Measurements from ENCODE around the gene PSPN.
"Not testable (repeated sequence)": the region's sequence is repeated elsewhere in the genome, so short reads cannot be mapped to it uniquely, and the experiment has no call there.

PSPN gene

GRCh38 chr19:6409346-6409745, 33.6 kb upstream of the PSPN start:
- no peak overlapping the region for H3K27ac ChIP-seq
- H3K4me3 ChIP-seq (ENCODE audit: low read depth in 1 of 2, low read length in 1 of 2): no peak overlapping the region
- peaks cover 6% of the 10 kb centered on the region for H3K36me3 ChIP-seq
- no peaks in the 10 kb centered on the region for H3K4me1 ChIP-seq (ENCODE audit: control insufficient read depth in 1 of 2, insufficient read depth in 1 of 2, low read depth in 1 of 2, low read length in 1 of 2)
- no peaks in the 10 kb centered on the region for H3K9me3 ChIP-seq
- TF ChIP-seq CTCF (IDR thresholded peaks at IDR 0.05): no peak
- no peaks in the 10 kb centered on the region for H3K27me3 ChIP-seq

- no peak overlapping the region for H3K4me3 ChIP-seq (ENCODE audit: low read depth in 1 of 2, low read length in 1 of 2)
- no peak overlapping the region for H3K27ac ChIP-seq
- no peaks in the 10 kb centered on the region for H3K4me1 ChIP-seq (ENCODE audit: control insufficient read depth in 1 of 2, insufficient read depth in 1 of 2, low read depth in 1 of 2, low read length in 1 of 2)
- H3K36me3 ChIP-seq: no peaks in the 10 kb centered on the region
- no peak for TF ChIP-seq CTCF (IDR thresholded peaks at IDR 0.05)
- no peaks in the 10 kb centered on the region for H3K27me3 ChIP-seq
- no peaks in the 10 kb centered on the region for H3K9me3 ChIP-seq
These were observed 30.7 kb upstream of the PSPN start for GRCh38 chr19:6406401-6406800.

GRCh38 chr19:6402837-6403608, 27.3 kb upstream of the PSPN start:
- H3K27ac ChIP-seq: no peak overlapping the region
- H3K4me1 ChIP-seq (ENCODE audit: control insufficient read depth in 1 of 2, insufficient read depth in 1 of 2, low read depth in 1 of 2, low read length in 1 of 2): no peaks in the 10 kb centered on the region

GRCh38 chr19:6402058-6402457, 26.3 kb upstream of the PSPN start:
- Histone ChIP-seq H3K4me3 (ENCODE audit: low read depth in 1 of 2, low read length in 1 of 2) (no peak overlapping the region), H3K9me3 (no peaks in the 10 kb centered on the region), H3K4me1 (ENCODE audit: control insufficient read depth in 1 of 2, insufficient read depth in 1 of 2, low read depth in 1 of 2, low read length in 1 of 2) (no peaks in the 10 kb centered on the region), H3K27me3 (no peaks in the 10 kb centered on the region), H3K27ac (no peak overlapping the region), H3K36me3 (no peaks in the 10 kb centered on the region)
- no peak for TF ChIP-seq CTCF (IDR thresholded peaks at IDR 0.05)

More at GRCh38 chr19:6402837-6403608, 27.3 kb upstream of the PSPN start:
- Histone ChIP-seq H3K27me3 (no peaks in the 10 kb centered on the region), H3K4me3 (ENCODE audit: low read depth in 1 of 2, low read length in 1 of 2) (no peak overlapping the region), H3K9me3 (no peaks in the 10 kb centered on the region), H3K36me3 (no peaks in the 10 kb centered on the region)
- no peak for TF ChIP-seq CTCF (IDR thresholded peaks at IDR 0.05)

GRCh38 chr19:6400062-6400944, 24.6 kb upstream of the PSPN start:
- H3K27ac ChIP-seq; H3K9me3 ChIP-seq; H3K4me3 ChIP-seq (ENCODE audit: low read depth in 1 of 2, low read length in 1 of 2); H3K4me1 ChIP-seq (ENCODE audit: control insufficient read depth in 1 of 2, insufficient read depth in 1 of 2, low read depth in 1 of 2, low read length in 1 of 2); H3K36me3 ChIP-seq; H3K27me3 ChIP-seq: not testable (repeated sequence)

GRCh38 chr19:6396305-6396704, 20.6 kb upstream of the PSPN start:
- Histone ChIP-seq H3K9me3 (no peaks in the 10 kb centered on the region), H3K27me3 (no peaks in the 10 kb centered on the region), H3K27ac (no peak overlapping the region), H3K36me3 (peaks cover 7% of the 10 kb centered on the region), H3K4me1 (ENCODE audit: control insufficient read depth in 1 of 2, insufficient read depth in 1 of 2, low read depth in 1 of 2, low read length in 1 of 2) (peaks cover 15 to 17% of the 10 kb centered on the region in 2 experiments), H3K4me3 (ENCODE audit: low read depth in 1 of 2, low read length in 1 of 2) (no peak overlapping the region)
- no peak for TF ChIP-seq CTCF (IDR thresholded peaks at IDR 0.05)

Data from neutrophil (primary cell).